ENCODE results near the gene CNNM3. TPM values are rescaled to one million over a fixed set of nuclear protein-coding genes. Genes with fewer than 3 reads are reported as not detected.
"Not testable (repeated sequence)": the region's sequence is repeated elsewhere in the genome, so short reads cannot be mapped to it uniquely, and the experiment has no call there.

Gene CNNM3
- total RNA-seq, 2 donors from 2014 or later = 17.9 to 22.0 TPM

- ATAC-seq (replicated peaks) = no peak
- Mint-ChIP-seq H3K9me3 (no peaks in the 10 kb centered on the region), H3K36me3 (ENCODE audit: low read depth) (no peaks in the 10 kb centered on the region), H3K4me1 (peaks cover 4% of the 10 kb centered on the region), H3K27me3 (no peaks in the 10 kb centered on the region), H3K4me3 (no peak overlapping the region), H3K27ac (no peak overlapping the region)
Observed at GRCh38 chr2:96792772-96793749, 23.0 kb upstream of the CNNM3 start.

DNA sequence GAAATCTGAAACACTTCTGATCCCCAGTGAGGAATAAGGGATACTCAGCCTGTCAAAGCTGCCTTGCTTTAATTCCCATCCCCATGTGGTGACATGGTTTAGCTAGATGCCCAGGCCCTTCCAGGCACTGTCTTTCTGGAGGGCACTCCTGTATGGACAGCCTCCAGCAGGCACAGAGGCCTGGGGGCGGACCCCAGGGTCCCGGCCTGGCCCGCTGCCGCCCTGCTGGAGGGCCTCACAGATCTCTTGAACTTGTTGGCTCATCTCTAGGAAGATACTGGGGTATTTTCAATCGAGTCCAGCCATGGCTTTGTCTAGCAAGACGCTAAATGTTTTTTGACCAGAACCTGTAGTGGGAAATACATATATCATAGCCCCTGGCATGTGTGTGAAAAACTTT is 21.0 kb upstream of the CNNM3 start:
- no peaks in the 10 kb centered on the region for H3K4me1 Mint-ChIP-seq
- no peak overlapping the region for H3K4me3 Mint-ChIP-seq
- H3K27ac Mint-ChIP-seq = no peak overlapping the region
- no peaks in the 10 kb centered on the region for H3K9me3 Mint-ChIP-seq
- ATAC-seq (replicated peaks) = no peak
- peaks cover 5% of the 10 kb centered on the region for H3K36me3 Mint-ChIP-seq (ENCODE audit: low read depth)
- H3K27me3 Mint-ChIP-seq = no peaks in the 10 kb centered on the region

- not testable (repeated sequence) for H3K27me3 Mint-ChIP-seq; ATAC-seq (replicated peaks); H3K4me3 Mint-ChIP-seq; H3K9me3 Mint-ChIP-seq; H3K27ac Mint-ChIP-seq; H3K36me3 Mint-ChIP-seq (ENCODE audit: low read depth); H3K4me1 Mint-ChIP-seq
Observed at GRCh38 chr2:96796497-96796896, 19.6 kb upstream of the CNNM3 start.

- no peaks in the 10 kb centered on the region for H3K4me1 Mint-ChIP-seq
- no peak for ATAC-seq (replicated peaks)
- H3K4me3 Mint-ChIP-seq = no peak overlapping the region
- H3K27me3 Mint-ChIP-seq = no peaks in the 10 kb centered on the region
- H3K9me3 Mint-ChIP-seq = no peaks in the 10 kb centered on the region
- no peak overlapping the region for H3K27ac Mint-ChIP-seq
- H3K36me3 Mint-ChIP-seq (ENCODE audit: low read depth) = peaks cover 5% of the 10 kb centered on the region
Observed at GRCh38 chr2:96797066-96797625, 18.9 kb upstream of the CNNM3 start.

DNA sequence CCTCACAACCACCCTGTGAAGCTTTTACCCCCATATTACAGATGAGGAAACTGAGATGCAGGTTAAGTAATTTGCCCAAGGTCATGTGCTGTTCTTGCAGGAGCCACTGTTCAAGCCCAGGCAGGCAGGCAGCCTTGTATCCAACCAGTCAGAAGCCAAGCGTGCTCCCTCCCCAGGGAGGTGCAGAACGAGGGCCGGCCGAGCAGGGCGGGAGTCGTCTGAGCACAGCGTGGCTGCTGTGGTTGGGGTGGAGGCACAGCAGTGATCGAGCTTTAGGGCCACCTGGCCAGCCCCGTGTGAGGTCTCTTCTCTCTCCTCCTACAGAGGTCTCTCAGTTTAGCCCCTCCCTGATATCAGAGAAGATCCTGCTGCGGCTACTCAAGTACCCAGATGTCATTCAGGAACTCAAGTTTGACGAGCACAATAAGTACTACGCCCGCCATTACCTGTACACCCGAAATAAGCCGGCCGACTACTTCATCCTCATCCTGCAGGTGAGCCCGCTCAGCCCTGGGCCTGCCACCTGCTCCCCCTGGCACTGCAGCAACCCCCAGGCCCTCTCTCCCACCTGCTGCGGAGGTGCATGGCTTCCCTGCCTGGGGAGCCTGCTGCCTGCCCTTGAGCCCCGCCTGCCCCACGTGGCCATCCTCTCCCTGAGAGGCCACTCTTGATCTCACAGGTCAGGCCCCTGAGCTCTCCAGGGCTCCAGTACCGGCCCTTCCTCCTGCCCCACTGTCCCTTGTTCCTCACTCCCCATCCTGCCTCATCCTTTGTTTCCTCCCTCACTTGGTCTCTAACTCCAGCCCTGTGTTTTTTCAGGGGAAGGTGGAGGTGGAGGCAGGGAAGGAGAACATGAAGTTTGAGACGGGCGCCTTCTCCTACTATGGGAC is 17.1 kb upstream of the CNNM3 start:
- H3K27ac Mint-ChIP-seq = no peak overlapping the region
- no peaks in the 10 kb centered on the region for H3K4me1 Mint-ChIP-seq
- H3K36me3 Mint-ChIP-seq (ENCODE audit: low read depth) = peaks cover 5% of the 10 kb centered on the region
- H3K9me3 Mint-ChIP-seq = no peaks in the 10 kb centered on the region
- ATAC-seq (replicated peaks) = no peak
- no peaks in the 10 kb centered on the region for H3K27me3 Mint-ChIP-seq
- no peak overlapping the region for H3K4me3 Mint-ChIP-seq

DNA sequence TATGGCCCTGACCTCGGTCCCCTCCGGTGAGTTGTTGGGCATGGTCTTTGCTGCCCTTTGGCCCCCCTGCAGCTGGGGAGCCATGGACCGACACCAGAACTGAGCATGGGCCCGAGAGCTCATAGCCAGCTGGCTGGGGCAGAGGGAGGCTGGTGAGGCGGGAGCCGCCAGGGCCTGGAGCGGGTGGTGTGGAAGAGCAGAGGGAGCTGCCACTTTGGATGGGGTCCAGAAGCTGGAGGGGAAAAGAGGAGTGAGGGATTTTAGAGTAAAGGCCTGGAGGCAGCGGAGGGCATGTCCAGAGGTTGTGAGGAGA is 16.5 kb upstream of the CNNM3 start:
- Mint-ChIP-seq H3K27ac (no peak overlapping the region), H3K36me3 (ENCODE audit: low read depth) (peaks cover 5% of the 10 kb centered on the region), H3K9me3 (no peaks in the 10 kb centered on the region), H3K27me3 (no peaks in the 10 kb centered on the region), H3K4me1 (no peaks in the 10 kb centered on the region), H3K4me3 (no peak overlapping the region)
- ATAC-seq (replicated peaks) = no peak

- Mint-ChIP-seq H3K4me1 (no peaks in the 10 kb centered on the region), H3K4me3 (no peak overlapping the region), H3K27ac (no peak overlapping the region), H3K36me3 (ENCODE audit: low read depth) (peaks cover 5% of the 10 kb centered on the region), H3K9me3 (no peaks in the 10 kb centered on the region), H3K27me3 (no peaks in the 10 kb centered on the region)
- ATAC-seq (replicated peaks) = peak; percentile 18
Observed at GRCh38 chr2:96800061-96801004, 15.7 kb upstream of the CNNM3 start.

DNA sequence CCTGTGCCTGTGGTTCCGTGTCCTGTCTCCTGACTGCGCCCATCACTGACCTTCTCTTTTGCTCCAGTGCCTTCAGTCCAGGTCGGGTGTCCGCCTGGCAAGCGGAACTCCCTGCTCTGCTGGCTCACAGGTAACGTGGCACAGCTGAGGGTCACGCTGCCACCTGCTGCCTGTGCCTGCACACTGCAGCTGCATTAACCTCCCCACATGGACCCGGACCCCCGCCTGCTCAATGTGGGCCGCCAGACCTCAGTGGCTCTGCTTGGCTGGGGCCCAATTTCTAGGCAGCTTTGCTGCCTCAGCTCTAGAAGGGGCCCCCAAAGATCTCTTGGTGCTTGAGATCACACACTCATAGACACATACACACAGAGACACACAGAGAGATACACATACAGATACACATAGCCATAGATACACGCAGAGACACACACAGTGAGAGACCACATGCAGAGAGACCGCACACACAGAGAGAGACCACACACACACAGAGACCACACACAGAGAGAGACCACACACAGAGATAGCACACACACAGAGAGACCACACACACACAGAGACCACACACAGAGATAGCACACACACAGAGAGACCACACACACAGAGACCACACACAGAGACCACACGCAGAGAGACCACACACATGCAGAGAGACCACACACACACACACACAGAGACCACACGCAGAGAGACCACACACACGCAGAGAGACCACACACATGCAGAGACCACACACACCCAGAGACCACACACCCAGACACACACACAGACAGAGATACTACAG is 14.9 kb upstream of the CNNM3 start:
- Mint-ChIP-seq H3K27me3 (no peaks in the 10 kb centered on the region), H3K27ac (no peak overlapping the region), H3K9me3 (no peaks in the 10 kb centered on the region), H3K4me1 (peaks cover 1% of the 10 kb centered on the region), H3K36me3 (ENCODE audit: low read depth) (peaks cover 5% of the 10 kb centered on the region), H3K4me3 (no peak overlapping the region)
- ATAC-seq (replicated peaks) = peak; percentile 84

DNA sequence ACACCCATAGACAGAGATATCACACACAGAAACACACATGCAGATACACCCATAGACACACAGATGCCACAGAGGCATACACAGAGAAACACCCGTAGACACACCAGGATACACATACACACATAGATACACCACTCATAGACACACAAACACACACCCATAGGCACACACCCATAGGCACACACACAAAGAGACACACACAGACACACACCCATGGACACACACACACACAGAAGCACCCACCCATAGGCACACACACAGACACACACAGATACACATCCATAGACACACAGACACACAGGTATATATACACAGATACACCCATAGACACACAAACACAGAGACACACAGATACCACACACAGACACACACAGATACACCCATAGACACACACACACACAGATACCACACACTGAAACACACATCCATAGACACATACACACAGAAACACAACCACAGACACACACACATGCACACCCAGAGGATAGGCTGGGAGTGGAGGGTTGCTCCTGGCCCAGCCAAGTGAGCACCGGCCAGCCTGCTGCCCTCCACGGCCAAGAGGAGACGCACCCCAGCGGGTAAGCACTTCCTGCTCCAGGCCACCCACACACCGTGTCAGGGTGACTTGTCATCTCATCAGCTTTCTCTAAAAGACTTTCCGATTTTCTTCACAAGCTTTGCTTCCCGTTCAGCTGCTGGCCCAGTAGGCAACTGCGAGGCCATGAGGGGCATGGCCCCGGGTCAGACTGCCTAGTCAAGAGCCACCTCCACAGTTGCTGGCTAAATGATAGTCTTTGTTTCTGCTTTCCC is 14.1 kb upstream of the CNNM3 start:
- Mint-ChIP-seq H3K4me1 (peaks cover 8% of the 10 kb centered on the region), H3K9me3 (no peaks in the 10 kb centered on the region), H3K27me3 (no peaks in the 10 kb centered on the region), H3K4me3 (no peak overlapping the region), H3K36me3 (ENCODE audit: low read depth) (peaks cover 5% of the 10 kb centered on the region), H3K27ac (no peak overlapping the region)
- peak; percentile 88 for ATAC-seq (replicated peaks)

DNA sequence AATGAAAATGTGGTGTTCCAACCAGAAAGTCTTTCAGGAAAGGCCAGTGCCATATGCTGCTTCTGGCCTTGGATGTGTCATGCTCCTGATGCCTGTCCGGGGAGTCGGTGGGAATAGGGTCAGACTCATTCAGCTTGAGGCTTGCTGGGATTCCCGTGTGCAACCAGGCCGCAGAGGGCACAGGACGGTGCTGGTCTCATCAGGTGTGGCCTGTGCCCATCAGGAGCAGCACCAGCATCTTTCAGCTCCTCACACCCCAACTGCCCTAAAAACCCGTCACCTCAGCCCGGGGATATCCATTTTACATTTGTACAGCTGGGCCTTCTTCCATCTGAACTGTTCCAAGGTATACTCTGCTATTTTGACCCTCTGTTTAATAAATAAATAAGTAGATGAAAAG is 13.3 kb upstream of the CNNM3 start:
- Mint-ChIP-seq H3K27ac (no peak overlapping the region), H3K27me3 (no peaks in the 10 kb centered on the region), H3K36me3 (ENCODE audit: low read depth) (peaks cover 5% of the 10 kb centered on the region), H3K9me3 (no peaks in the 10 kb centered on the region), H3K4me3 (no peak overlapping the region), H3K4me1 (peaks cover 8% of the 10 kb centered on the region)
- ATAC-seq (replicated peaks) = no peak

- no peaks in the 10 kb centered on the region for H3K27me3 Mint-ChIP-seq
- H3K4me1 Mint-ChIP-seq = peaks cover 8% of the 10 kb centered on the region
- H3K36me3 Mint-ChIP-seq (ENCODE audit: low read depth) = no peaks in the 10 kb centered on the region
- no peaks in the 10 kb centered on the region for H3K9me3 Mint-ChIP-seq
- no peak overlapping the region for H3K27ac Mint-ChIP-seq
- no peak overlapping the region for H3K4me3 Mint-ChIP-seq
- ATAC-seq (replicated peaks) = no peak
Observed at GRCh38 chr2:96804986-96805385, 11.1 kb upstream of the CNNM3 start.

- peak overlapping the region; percentile 86 for H3K27ac Mint-ChIP-seq
- not testable (repeated sequence) for H3K9me3 Mint-ChIP-seq; H3K27me3 Mint-ChIP-seq; ATAC-seq (replicated peaks); H3K4me1 Mint-ChIP-seq; H3K36me3 Mint-ChIP-seq (ENCODE audit: low read depth)
- H3K4me3 Mint-ChIP-seq = peak overlapping the region; percentile 76
Observed at GRCh38 chr2:96805946-96806345, 10.1 kb upstream of the CNNM3 start.
